GM19240 (cell line): ENCODE measurements around the gene UBE2R2.
"Not testable (repeated sequence)": the region's sequence is repeated elsewhere in the genome, so short reads cannot be mapped to it uniquely, and the experiment has no call there.

Experiments used
- DNase-seq: peaks from one replicate; pipeline ENCODE4 v3.0.0; 2011; ENCODE audit warnings: low spot score; ENCODE audit not compliant: insufficient read length

Gene UBE2R2

DNA sequence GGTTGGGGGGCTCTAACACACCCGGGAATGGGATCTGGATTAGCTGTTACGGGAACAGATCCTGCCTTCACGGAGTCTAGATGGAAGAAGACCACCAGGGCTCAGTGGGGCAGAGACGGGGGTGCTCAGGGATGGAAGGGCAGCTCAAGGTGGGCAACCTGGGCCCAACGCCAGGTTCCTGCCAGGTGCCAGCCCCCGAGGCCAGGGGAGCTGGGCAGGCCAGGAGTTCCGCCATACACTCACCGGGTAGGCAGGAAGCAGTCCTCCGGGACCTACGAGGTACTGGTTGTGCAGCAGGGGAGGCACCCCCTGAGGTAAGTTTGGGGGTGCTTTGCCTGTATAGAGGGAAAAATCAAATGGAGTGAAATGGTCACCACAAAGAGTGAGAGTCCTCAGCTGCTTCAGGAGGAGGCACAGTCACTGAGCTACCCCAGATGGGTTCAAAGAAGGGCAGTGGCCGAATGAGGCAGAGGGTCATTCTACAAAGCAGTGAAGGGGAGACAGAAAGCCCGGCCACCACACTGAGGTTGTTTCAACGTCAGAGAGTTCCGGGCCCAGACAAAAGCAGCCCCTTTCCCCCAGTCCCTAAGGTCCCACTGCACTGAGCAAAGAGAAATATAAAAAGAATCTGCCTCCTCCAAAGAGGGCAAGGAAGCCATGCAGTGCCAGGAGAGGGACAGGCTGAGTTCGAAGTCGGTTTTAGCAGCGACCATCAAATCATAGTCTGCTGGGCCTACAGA is 110.0 kb downstream of the UBE2R2 start:
- no peak for DNase-seq

DNA sequence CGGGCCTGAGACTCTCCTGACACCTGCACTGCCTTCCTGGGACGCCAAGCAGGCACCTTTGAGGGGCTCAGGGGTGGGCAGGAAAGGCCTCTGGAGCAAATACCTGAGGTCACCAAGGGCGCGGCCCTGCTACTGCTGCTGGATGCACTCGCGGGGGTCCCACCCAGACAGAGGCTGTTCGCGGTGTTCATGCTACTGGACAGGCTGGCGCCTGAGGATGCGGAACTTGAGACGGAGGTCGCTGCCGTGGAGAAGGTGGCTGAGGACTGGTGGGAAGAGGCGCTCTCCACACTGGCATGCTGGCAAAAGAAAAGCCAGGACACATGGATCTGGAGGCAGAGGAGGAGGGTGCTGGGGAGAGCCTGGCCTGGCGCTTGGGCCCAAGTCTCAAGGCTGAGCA is 110.7 kb downstream of the UBE2R2 start:
- no peak for DNase-seq

DNA sequence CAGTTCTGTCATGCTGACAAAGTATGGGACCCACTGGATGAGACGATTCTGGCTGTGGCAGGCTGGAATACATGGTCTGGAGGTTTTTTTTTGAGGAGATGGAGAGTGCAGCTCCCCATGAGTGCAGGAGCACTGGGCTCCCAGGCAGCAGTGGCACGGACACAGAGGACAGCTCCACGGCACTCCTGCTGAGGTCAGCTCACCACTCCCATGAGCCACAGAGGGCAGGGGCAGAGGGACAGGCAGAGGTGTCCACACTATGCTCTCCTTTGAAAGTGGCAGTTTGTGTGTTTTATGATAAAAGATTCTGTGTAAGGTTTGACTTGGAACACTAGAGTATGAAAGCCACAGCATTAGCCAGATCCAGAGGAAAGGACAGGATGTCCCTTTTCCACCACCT is 114.4 kb downstream of the UBE2R2 start:
- no peak for DNase-seq

DNA sequence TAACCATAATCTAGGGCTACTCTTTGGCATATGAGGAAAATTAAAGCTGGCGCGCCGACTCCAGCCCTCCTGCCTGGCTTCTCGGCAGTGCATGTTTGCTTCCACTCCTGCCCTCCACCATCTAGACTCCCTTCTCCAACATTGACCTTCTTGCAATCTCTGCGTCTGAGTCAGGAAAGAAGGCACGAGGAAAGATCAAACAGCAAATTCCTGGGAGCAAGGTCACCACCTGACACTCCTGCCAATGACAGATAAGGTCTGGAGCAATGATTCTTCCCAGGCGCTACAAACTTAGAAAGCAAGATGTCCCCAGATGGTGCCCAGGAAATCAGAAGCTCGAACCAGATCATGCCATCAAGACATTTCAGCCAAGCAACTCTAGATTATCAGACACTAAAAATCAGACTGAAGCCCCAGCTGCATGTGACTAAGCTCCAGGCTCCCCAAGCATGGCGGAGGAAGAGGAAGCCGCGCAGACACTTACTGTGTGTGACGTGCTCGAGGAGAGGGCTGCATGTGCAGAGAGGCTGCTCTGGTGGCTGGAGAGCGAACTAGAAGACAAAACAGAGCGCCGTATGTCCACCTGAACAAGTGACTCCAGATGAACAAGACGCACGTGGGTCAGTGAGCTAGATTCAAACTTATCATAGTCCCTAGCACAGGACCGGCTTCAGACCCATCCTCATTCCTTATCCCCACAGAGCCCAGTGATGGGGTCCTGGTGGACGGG is 115.3 kb downstream of the UBE2R2 start:
- DNase-seq = no peak

DNA sequence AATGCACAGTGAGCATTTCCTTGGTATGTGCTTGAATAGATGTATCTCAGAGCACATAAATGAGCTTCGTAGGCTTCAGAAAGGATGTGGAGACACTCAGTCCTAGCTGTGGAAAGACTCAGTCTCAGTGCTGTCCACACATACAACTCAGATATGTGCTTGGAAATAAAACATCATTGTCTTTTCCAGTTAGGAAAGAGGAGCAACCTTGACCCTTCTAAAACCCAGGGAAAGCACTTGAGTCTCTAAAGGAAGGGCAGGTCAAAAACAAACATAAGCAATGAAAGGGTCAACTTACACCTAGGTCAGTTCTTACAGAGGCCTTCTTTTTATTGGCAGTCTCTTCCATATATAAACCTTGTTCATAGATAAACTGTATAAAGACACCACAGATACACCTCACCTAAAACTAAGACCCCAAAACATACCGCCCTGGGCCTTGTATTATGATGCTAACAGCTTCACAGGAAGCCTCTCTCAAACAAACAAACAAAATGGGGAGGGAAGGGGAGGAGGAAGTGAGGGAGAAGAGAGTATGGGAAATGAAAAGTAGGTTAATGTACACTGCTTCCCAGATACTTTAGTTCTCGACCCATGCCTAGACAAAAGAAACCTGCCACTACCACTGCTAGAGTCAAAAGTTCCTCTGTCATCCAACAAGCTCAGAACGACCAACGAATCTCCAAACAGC is 117.4 kb downstream of the UBE2R2 start:
- no peak for DNase-seq

DNA sequence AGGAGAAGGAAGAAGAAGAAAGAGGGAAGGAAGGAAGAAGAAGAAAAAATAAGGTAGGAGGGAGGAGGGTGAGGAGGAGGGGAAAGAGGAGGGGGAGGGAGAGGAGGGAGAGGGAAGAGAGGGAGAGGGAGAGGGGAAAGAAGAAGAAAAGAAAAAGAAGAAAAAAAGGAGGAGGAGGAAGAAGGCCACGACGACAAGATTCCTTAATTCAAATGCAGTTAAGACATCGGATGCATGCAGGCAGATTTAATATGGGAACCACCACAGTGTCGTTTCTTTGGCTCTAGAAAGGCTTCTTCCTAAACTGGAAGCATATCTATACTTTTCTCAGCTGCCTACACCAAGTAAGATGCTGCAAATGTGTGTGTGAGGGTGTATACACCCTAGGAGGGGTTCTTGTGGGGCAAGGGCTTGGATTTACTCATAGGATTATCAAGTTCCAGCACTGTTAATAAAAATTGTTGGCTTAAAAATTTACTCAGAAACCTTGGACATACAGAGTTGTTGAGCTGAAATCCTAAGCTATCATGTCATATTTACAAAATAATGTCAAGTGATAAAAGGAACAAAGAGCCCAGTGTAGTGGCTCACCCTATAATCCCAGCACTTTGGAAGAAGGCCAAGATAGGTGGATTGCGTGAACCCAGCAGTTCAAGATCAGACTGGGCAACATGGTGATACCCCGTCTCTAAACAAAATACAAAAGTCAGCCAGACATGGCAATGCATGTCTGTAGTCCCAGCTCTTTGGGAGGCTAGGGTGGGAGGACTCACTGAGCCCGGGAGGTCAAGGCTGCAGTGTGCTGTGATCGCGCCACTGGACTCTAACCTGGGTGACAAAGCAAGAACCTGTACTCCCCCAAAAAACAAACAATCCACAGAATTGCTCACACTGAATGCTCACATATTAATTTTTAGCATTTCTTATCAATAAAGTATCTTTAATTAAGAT is 123.2 kb downstream of the UBE2R2 start:
- DNase-seq = no peak

DNA sequence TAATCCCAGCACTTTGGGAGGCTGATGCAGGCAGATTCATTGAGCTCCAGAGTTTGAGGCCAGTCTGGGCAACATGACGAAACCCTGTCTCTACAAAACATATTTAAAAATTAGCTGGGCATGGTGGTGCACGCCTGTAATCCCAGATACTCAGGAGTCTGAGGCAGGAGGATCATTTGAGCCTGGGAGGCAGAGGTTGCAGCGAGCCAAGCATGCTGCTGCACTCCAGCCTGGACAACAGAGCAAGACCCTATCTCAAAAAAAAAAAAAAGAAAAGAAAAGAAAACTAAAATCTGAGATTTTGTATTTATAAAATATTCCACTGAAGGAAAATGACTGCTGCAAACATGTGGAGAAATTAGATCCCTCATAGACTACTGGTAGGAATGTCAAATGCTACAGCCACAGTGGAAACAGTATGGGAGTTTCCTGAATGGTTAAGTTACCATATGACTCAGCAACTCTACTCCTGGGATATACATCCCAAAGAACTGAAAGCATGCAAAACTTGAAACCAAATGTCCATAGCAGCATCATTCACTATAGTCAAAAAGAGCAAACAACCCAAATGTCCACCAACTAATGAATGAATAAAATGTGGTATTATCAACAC is 125.6 kb downstream of the UBE2R2 start:
- no peak for DNase-seq

DNA sequence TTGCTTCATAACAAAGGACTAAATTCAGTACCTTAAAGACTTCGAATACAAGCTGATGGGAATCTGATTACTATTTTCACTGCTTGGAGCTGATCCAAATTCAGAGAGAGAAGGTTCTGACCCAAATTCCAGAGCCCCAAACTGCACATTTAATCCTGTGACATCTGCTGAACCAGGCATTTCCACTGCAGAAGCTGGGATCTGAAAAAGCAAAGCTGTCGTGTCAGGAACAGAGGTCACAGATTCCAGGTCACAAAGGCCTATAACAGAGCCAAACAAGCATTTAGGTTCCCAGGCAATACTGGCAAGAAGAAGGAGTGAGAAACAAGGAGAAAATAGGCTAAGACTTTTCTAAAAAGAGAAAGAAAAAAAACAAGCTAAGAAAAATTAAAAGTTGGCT is 126.4 kb downstream of the UBE2R2 start:
- no peak for DNase-seq

DNA sequence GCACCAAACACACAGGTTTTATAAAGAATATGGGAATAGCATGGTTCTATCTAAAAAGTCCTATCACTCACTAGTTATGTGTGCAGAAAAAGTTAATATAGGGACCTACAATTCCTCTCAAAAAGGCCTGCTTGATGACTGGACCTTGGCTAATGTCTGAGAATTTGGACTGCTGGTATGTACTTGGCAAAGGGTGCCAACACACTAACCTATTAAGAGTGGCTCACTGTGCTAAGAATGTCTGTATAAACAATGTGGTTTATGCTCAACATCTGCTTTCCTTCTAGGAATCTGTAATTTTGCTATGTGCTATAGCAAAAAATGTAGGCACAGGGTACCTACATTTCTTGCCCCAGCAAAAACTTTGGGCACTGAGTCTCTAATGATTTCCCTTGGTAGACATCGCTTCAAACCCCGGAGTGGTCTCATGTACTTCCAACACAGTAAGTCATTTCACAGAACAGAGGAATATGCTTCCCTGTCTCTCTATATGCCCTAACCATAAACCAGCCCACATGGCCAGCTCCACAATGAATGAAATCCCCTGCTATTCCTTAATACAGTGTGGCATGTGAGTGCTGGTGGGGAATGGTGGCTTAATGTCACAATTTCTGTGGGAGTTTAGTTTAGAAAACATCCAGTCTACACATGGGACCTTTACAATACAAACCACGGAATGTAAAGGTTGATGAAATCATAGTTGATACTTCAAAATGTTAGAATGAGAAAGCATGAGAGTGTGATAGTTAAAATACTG is 130.0 kb downstream of the UBE2R2 start:
- no peak for DNase-seq

DNA sequence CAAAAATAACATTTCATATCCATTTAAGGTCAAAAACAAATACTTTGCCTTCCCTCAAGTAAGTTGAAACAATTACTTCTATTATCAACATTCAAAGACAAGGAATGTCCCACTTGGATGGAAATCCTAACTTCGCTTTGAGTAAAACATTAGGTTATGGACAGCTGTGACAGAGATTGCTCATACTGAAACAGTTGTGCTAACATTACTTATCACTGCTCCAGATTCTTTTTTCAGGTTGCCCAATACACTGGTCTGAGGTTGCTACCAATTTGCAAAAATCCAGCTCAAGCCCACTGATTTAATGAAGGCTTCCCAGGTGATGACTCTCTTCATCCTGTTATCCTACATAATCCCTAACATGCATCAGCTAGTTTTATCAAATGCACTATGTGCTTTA is 133.4 kb downstream of the UBE2R2 start:
- DNase-seq = no peak

DNA sequence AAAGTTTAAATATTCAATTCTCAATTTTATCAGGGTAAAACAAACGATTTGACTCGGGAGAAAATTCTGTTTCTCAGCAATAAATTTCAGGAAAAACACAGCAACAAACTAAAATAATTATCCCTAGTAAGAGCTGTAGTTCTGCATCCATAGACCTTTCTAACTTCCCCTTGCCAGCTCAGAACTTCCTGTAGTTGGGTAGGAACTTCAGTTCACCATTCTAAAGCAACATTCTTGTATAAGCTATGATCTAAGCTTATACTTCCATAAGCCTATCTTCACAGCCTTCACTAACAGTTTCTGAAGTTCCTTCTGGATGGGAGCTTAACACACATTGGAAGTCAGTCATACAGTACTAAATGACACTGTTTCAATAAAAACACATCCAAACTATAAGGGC is 135.1 kb downstream of the UBE2R2 start:
- no peak for DNase-seq

DNA sequence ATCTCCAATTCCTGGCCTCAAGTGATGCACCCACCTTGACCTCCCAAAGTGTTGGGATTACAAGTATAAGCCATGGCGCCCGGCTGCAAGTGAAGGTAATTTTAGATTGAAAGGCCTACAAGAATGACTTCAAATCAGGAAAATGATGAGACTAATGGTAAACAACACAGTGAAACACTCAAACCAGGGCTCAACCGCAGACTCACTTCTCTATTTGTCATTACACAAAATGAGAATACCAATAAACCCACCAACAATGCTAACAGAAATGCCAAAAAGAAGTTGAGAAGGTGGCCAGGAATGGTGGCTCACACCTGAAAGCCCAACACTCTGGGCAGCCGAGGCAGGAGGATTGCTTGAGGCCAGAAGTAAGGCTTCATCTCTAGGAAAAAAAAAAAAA is 139.6 kb downstream of the UBE2R2 start:
- DNase-seq = no peak

DNA sequence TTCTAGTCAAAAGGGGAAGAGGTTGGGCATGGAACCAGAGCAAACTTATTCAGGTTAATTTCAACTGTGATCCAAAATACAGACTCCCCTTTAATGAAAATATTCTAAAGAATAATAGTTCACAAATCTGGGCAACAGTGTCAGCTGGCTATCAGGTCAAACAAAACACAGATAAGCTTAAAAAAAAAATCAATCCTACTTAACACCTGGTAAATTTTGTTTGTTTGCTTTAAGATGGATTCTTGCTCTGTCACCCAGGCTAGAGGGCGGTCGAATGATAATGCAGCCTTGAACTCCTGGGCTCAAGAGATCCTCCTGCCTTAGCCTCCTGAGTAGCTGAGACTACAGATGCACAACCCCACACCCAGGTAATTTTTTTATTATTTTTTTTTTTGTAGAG is 142.8 kb downstream of the UBE2R2 start:
- no peak for DNase-seq

DNA sequence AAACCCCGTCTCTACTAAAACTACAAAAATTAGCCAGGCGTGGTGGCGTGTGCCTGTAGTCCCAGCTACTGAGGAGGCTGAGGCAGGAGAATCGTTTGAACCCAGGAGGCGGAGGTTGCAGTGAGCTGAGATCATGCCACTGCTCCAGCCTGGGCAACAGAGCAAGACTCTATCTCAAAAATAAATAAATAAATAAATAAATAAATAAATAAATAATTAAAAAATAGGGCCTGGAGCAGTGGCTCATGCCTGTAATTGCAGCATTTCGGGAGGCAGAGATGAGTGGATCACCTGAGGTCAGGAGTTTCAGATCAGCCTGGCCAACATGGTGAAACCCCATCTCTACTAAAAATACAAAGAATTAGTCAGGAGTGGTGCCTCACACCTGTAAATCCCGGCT is 145.5 kb downstream of the UBE2R2 start:
- not testable (repeated sequence) for DNase-seq

DNA sequence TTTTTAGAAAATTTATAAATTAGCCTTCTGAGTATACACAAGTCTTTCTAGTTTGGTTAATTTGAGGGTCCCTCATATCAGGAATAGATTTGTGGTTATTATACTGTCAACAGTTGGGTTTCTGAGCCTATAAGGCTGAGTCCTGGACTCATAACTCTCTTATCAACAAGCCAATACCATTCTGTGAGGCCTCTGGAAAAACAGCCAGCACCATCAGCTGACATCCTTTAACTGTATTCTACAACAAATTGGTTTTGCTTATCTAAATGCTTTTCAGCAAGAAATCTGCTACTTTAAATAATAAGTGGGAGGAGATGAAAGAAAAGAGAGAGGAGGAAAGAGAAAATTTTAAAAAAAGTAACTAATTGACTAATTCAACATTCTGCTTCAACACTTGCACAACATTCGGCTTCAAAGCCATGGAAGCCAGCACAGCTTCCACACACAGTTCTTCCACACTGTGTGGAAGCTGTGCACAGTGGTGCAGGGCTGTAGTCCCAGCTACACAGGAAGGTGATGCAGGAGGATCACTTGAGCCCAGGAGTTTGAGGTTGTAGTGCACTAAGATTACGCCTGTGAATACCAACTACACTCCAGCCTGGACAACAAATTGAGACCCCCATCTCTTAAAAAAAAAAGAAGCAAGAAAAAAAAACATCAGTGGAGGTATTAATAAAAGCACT is 147.3 kb downstream of the UBE2R2 start:
- no peak for DNase-seq
